Caco-2 (cell line): ENCODE measurements around the gene MAP3K21. TPM values are rescaled to one million over a fixed set of nuclear protein-coding genes. Genes with fewer than 3 reads are reported as not detected.

Experiments
- BruUV-seq: library from RNA; stranded (reverse); fragments of 400-500 nt; replicated peaks from 2 replicates; lab custom pipeline; 2021; lab: Mats Ljungman, UMichigan
- CTCF ChIA-PET: fragments of 300-600 bp; sonication (Branson Sonifier 250); formaldehyde crosslinking; loops from one replicate; lab custom pipeline; 2022; ENCODE audit warnings: antibody characterized with exemption; lab: Charles Lee
- POLR2A ChIA-PET: fragments of 300-600 bp; sonication (Branson Sonifier 250); formaldehyde crosslinking; loops from one replicate; lab custom pipeline; 2022; ENCODE audit warnings: antibody characterized with exemption; lab: Charles Lee
- DNase-seq, 2 experiments: peaks; one replicate each; pipeline versions ENCODE4 v3.0.0 to v3.0.0-alpha.2; 2020 to 2022
- H3K27me3 ChIP-seq: replicated peaks from 2 replicates; pipeline ENCODE4 v1.6.0; 2011; ENCODE audit warnings: low read length; ENCODE audit not compliant: control insufficient read depth, insufficient read depth
- H3K36me3 ChIP-seq: 2 replicates; pipeline ENCODE4 v1.5.1; 2011; ENCODE audit warnings: low read length; ENCODE audit not compliant: control insufficient read depth, insufficient read depth
- H3K4me1 ChIP-seq: fragments of 250-450 bp; sonication (Bioruptor Pico); 2 replicates; pipeline ENCODE4 v1.5.1; 2020; ENCODE audit warnings: mild to moderate bottlenecking
- H3K4me3 ChIP-seq: 2 replicates; pipeline ENCODE4 v1.5.1; 2011; ENCODE audit warnings: low read depth, mild to moderate bottlenecking, control low read depth, low read length
- H3K9me3 ChIP-seq: fragments of 250-450 bp; sonication (Bioruptor Pico); 2 replicates; pipeline ENCODE4 v1.5.1; 2020; ENCODE audit warnings: mild to moderate bottlenecking, moderate library complexity
- H3K27ac Mint-ChIP-seq: one replicate; pipeline ENCODE4 v1.8.0; 2022; ENCODE audit warnings: mixed read lengths; ENCODE audit not compliant: unreplicated experiment
- H3K27me3 Mint-ChIP-seq: one replicate; pipeline ENCODE4 v1.8.0; 2022; ENCODE audit warnings: mixed read lengths; ENCODE audit not compliant: insufficient read depth, unreplicated experiment
- H3K36me3 Mint-ChIP-seq: one replicate; pipeline ENCODE4 v1.8.0; 2022; ENCODE audit warnings: mild to moderate bottlenecking, mixed read lengths; ENCODE audit not compliant: insufficient read depth, unreplicated experiment
- H3K4me1 Mint-ChIP-seq: one replicate; pipeline ENCODE4 v1.8.0; 2022; ENCODE audit warnings: low read depth, mixed read lengths; ENCODE audit not compliant: unreplicated experiment
- H3K4me3 Mint-ChIP-seq: one replicate; pipeline ENCODE4 v1.8.0; 2022; ENCODE audit warnings: mild to moderate bottlenecking, moderate library complexity, mixed read lengths; ENCODE audit not compliant: unreplicated experiment
- H3K9me3 Mint-ChIP-seq: one replicate; pipeline ENCODE4 v1.8.0; 2022; ENCODE audit warnings: mixed read lengths; ENCODE audit not compliant: unreplicated experiment
- intact Hi-C: fragments of 100-400 bp; cut with micrococcal nuclease; formaldehyde crosslinking; loops from one replicate; pipeline ENCODE4 v1.10.0; 2022; ENCODE audit not compliant: unreplicated experiment
- total RNA-seq: library from RNA; stranded (reverse); gene quantifications from 2 replicates; pipeline ENCODE4 v1.2.3, GENCODE V29; 2022
- TF ChIP-seq, protein P1 (sequence below), 2 experiments: fragments of 200-600 bp in 1 of 2; IDR thresholded peaks; 1 replicate in 1 of 2; 2 replicates in 1 of 2; pipeline versions ENCODE4 v1.5.1 to v1.8.0; 2011 to 2022; ENCODE audit warnings: antibody characterized with exemption in 1 of 2, control low read depth in 1 of 2, inconsistent platforms in 1 of 2, low read depth in 1 of 2, low read length in 1 of 2, mild to moderate bottlenecking in 1 of 2, moderate library complexity in 1 of 2; ENCODE audit not compliant: insufficient read depth in 1 of 2, severe bottlenecking in 1 of 2, unreplicated experiment in 1 of 2

MAP3K21 gene
- total RNA-seq, 1 experiment from 2014 or later = 10.4 TPM

DNA sequence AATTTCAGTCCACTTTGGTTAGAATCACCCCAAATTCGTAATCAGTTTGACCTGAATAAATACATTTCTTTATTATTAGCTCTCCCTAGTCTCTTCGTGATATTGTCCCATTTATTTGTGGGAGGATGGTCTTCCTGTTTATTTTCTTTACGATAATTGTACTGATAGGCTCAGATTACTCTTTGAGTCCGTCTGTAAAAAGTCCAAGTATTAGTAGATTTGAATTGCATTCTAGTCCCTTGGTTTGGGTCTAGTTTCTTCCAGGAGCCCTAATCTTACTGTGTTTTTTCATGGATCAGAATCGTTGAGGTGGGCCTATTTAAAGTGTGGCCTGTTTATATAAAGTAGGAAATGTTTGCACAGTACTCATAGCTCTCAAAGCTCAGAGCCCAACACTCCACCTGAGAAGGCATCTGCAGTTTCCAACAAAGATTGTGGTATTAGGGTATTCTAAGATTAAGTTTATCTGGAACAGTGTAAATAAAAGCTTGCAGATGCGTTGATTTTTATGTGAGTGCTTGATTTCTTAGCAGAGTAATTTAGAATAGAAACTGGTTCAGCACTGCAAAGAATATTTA, 33.1 kb downstream of the MAP3K21 start:
- ChIA-PET POLR2A (interaction anchor here (0.5 kb wide), 1 partner anchor 784 kb away, joined by 3 read pairs; no protein-coding TSS in a partner anchor), CTCF (no interaction called here)
- Histone ChIP-seq H3K4me1 (peaks cover 11% of the 10 kb centered on the region), H3K4me3 (no peak overlapping the region), H3K36me3 (no peaks in the 10 kb centered on the region; the same call in 1 of the 2 replicates), H3K27me3 (no peaks in the 10 kb centered on the region), H3K9me3 (no peaks in the 10 kb centered on the region)
- Mint-ChIP-seq H3K4me3 (no peak overlapping the region), H3K27ac (no peak overlapping the region), H3K36me3 (no peaks in the 10 kb centered on the region), H3K27me3 (no peaks in the 10 kb centered on the region), H3K4me1 (peaks cover 27% of the 10 kb centered on the region), H3K9me3 (no peaks in the 10 kb centered on the region)
- intact Hi-C loops = loop anchor here (5.0 kb wide), 1 partner anchor 53 kb away; no protein-coding TSS in a partner anchor
- no TSS peak for BruUV-seq
- DNase-seq = no peak
- TF ChIP-seq, protein P1, sequence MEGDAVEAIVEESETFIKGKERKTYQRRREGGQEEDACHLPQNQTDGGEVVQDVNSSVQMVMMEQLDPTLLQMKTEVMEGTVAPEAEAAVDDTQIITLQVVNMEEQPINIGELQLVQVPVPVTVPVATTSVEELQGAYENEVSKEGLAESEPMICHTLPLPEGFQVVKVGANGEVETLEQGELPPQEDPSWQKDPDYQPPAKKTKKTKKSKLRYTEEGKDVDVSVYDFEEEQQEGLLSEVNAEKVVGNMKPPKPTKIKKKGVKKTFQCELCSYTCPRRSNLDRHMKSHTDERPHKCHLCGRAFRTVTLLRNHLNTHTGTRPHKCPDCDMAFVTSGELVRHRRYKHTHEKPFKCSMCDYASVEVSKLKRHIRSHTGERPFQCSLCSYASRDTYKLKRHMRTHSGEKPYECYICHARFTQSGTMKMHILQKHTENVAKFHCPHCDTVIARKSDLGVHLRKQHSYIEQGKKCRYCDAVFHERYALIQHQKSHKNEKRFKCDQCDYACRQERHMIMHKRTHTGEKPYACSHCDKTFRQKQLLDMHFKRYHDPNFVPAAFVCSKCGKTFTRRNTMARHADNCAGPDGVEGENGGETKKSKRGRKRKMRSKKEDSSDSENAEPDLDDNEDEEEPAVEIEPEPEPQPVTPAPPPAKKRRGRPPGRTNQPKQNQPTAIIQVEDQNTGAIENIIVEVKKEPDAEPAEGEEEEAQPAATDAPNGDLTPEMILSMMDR (IDR thresholded peaks at IDR 0.05; ENCODE audit: insufficient read depth in 1 of 2, low read depth in 1 of 2, low read length in 1 of 2, severe bottlenecking in 1 of 2, unreplicated experiment in 1 of 2) = no peak

DNA sequence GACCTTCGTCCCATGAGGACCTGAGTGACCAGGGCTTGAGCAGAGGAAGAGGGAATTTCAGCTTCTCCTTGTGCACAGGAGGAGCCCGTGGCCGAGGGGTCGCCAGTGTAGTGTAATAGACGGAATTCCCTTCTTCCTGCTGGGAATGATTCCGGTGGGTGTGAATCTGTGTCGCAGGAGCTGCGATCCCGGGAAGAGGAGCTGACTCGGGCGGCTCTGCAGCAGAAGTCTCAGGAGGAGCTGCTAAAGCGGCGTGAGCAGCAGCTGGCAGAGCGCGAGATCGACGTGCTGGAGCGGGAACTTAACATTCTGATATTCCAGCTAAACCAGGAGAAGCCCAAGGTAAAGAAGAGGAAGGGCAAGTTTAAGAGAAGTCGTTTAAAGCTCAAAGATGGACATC, 34.4 kb downstream of the MAP3K21 start:
- intact Hi-C loops = loop anchor here (5.0 kb wide), 1 partner anchor 55 kb away; no protein-coding TSS in a partner anchor
- ChIA-PET POLR2A (no interaction called here), CTCF (no interaction called here)
- TF ChIP-seq, protein P1 (IDR thresholded peaks at IDR 0.05; ENCODE audit: insufficient read depth in 1 of 2, low read depth in 1 of 2, low read length in 1 of 2, severe bottlenecking in 1 of 2, unreplicated experiment in 1 of 2) = no peak
- Histone ChIP-seq H3K4me3 (no peak overlapping the region), H3K36me3 (no peaks in the 10 kb centered on the region; the same call in 1 of the 2 replicates), H3K9me3 (no peaks in the 10 kb centered on the region), H3K4me1 (peaks cover 22% of the 10 kb centered on the region), H3K27me3 (no peaks in the 10 kb centered on the region)
- H3K27ac Mint-ChIP-seq = no peak overlapping the region
- no peaks in the 10 kb centered on the region for H3K36me3 Mint-ChIP-seq
- H3K27me3 Mint-ChIP-seq = no peaks in the 10 kb centered on the region
- no peak for DNase-seq
- H3K4me1 Mint-ChIP-seq = peaks cover 33% of the 10 kb centered on the region
- no TSS peak for BruUV-seq
- no peaks in the 10 kb centered on the region for H3K9me3 Mint-ChIP-seq
- no peak overlapping the region for H3K4me3 Mint-ChIP-seq

DNA sequence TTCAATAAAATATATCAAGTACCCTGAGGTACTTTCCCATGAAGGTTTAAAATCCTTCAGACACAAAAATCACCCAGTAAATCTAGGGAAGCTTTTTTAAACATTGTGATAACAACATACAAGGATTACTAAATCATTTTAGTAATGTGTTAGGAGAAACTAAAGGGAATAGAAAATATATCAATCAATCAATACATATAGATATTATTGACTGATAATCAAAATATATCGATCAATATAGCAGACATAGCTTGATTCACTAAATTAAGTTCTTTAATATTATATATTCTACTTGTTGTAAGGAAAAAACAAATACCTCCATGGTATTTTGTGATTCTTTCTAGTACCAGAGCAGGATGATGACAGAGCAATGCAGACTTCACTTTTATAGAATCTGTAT, 35.2 kb downstream of the MAP3K21 start:
- no TSS peak for BruUV-seq
- Histone ChIP-seq H3K4me1 (peaks cover 29% of the 10 kb centered on the region), H3K4me3 (no peak overlapping the region), H3K36me3 (no peaks in the 10 kb centered on the region; the same call in 1 of the 2 replicates), H3K9me3 (no peaks in the 10 kb centered on the region), H3K27me3 (no peaks in the 10 kb centered on the region)
- H3K9me3 Mint-ChIP-seq = no peaks in the 10 kb centered on the region
- no peaks in the 10 kb centered on the region for H3K27me3 Mint-ChIP-seq
- no peak for DNase-seq
- ChIA-PET POLR2A (no interaction called here), CTCF (interaction anchor here (0.7 kb wide), 1 partner anchor 996 kb away, joined by 3 read pairs; no protein-coding TSS in a partner anchor)
- no peaks in the 10 kb centered on the region for H3K36me3 Mint-ChIP-seq
- TF ChIP-seq, protein P1 (IDR thresholded peaks at IDR 0.05; ENCODE audit: insufficient read depth in 1 of 2, low read depth in 1 of 2, low read length in 1 of 2, severe bottlenecking in 1 of 2, unreplicated experiment in 1 of 2) = no peak
- peaks cover 28% of the 10 kb centered on the region for H3K4me1 Mint-ChIP-seq
- H3K4me3 Mint-ChIP-seq = no peak overlapping the region
- intact Hi-C loops = loop anchor here (5.0 kb wide), 1 partner anchor 55 kb away; no protein-coding TSS in a partner anchor
- H3K27ac Mint-ChIP-seq = no peak overlapping the region
